GM12801 (cell line): Measurements from ENCODE around the gene CCDC33.

ENCODE experiments used
- CTCF ChIP-seq: IDR thresholded peaks from one replicate; pipeline ENCODE4 v1.5.1; 2011; ENCODE audit warnings: control low read depth; ENCODE audit not compliant: insufficient read length; ENCODE audit errors: extremely low read depth

Gene CCDC33

GRCh38 chr15:74352393-74352910 is 116.3 kb downstream of the CCDC33 start:
- no peak for TF ChIP-seq CTCF

GRCh38 chr15:74362482-74362881 is 126.4 kb downstream of the CCDC33 start:
- TF ChIP-seq CTCF = no peak

GRCh38 chr15:74364936-74365597 is 128.9 kb downstream of the CCDC33 start:
- no peak for TF ChIP-seq CTCF

GRCh38 chr15:74365598-74366445 is 129.7 kb downstream of the CCDC33 start:
- TF ChIP-seq CTCF = no peak

GRCh38 chr15:74367296-74367854 is 131.2 kb downstream of the CCDC33 start, which contains the start of gene CYP11A1:
Gene CYP11A1, minus strand, starts transcription at chr15:74367646. Its CDS starts 61 bp downstream, at chr15:74367585.
- TF ChIP-seq CTCF = no peak

- no peak for TF ChIP-seq CTCF
Measured at GRCh38 chr15:74368121-74368520, 132.0 kb downstream of the CCDC33 start.

GRCh38 chr15:74369084-74369745 is 133.1 kb downstream of the CCDC33 start:
- no peak for TF ChIP-seq CTCF
